Testis (tissue), 2 donors: ENCODE measurements around the gene ISCU.

Source experiments
- CTCF ChIP-seq, 3 experiments: fragments of 450-650 bp in 2 of 3; fragments of 200-600 bp in 1 of 3; sonication (generic) in 1 of 3; IDR thresholded peaks; one replicate each; pipeline ENCODE4 v1.5.1; 2016 to 2019; ENCODE audit warnings: antibody characterized with exemption in 3 of 3, mild to moderate bottlenecking in 2 of 3, moderate library complexity in 1 of 3
- POLR2A ChIP-seq: fragments of 450-650 bp; IDR thresholded peaks from one replicate; pipeline ENCODE4 v1.6.1; 2017; ENCODE audit warnings: antibody characterized with exemption, mild to moderate bottlenecking, moderate library complexity

- no peak for TF ChIP-seq CTCF (IDR thresholded peaks at IDR 0.05)
- no peak for TF ChIP-seq POLR2A
Measured at GRCh38 chr12:108599541-108599940, 37.1 kb downstream of the ISCU start.
